K562 (cell line): ENCODE measurements around the gene PFKP. TPM values are rescaled to one million over a fixed set of nuclear protein-coding genes. Genes with fewer than 3 reads are reported as not detected.

Experiments used
- ATAC-seq: fragments of 200-7000 bp; cut with Tn5 transposase; 3 replicates; pipeline ENCODE4 v1.9.1; 2020; ENCODE audit warnings: moderate library complexity
- BruUV-seq: library from RNA; stranded (reverse); fragments of 400-500 nt; replicated peaks from 2 replicates; lab custom pipeline; 2021; lab: Mats Ljungman, UMichigan
- CTCF ChIA-PET: fragments of 300-600 bp; formaldehyde crosslinking; extraction: SDS; loops from one replicate; lab custom pipeline; 2021; ENCODE audit warnings: low intra/inter-chr PET ratio; lab: Yijun Ruan, JAX
- POLR2A ChIA-PET: fragments of 300-600, 350-650 bp; sonication (Branson Sonifier 250); formaldehyde crosslinking; extraction: SDS; loops from one replicate; lab custom pipeline; 2021; ENCODE audit warnings: antibody characterized with exemption, inconsistent platforms; lab: Yijun Ruan, JAX
- DNase-seq, 4 experiments: peaks; one replicate each; pipeline versions ENCODE4 v3.0.0 to v3.0.0-alpha.2; 2011 to 2018; ENCODE audit warnings: low spot score in 3 of 4, mixed read lengths in 3 of 4; ENCODE audit errors: extremely low read depth in 1 of 4
- FAIRE-seq: peaks from 2 replicates; lab custom pipeline; 2011; peaks lifted over from hg19 to GRCh38; lab: Jason Lieb, UNC
- H2AFZ ChIP-seq: 2 replicates; pipeline ENCODE4 v1.6.0; 2011; ENCODE audit warnings: low read depth, low read length, control low read depth, inconsistent platforms
- H3K27ac ChIP-seq: fragments of 200-600 bp; 3 replicates; pipeline ENCODE4 v1.8.0; 2011; ENCODE audit warnings: low read depth, mild to moderate bottlenecking, control low read depth, inconsistent platforms, low read length, moderate library complexity, mixed read lengths; ENCODE audit errors: extremely low read depth
- H3K27me3 ChIP-seq, 2 experiments: fragments of 300-600 bp in 1 of 2; 2 replicates in 1 of 2; 3 replicates in 1 of 2; pipeline versions ENCODE4 v1.6.0 to v1.8.0; 2011; ENCODE audit warnings: inconsistent platforms in 2 of 2, low read length in 2 of 2, mild to moderate bottlenecking in 1 of 2, mixed read lengths in 1 of 2, moderate library complexity in 1 of 2; ENCODE audit not compliant: control insufficient read depth in 2 of 2, insufficient read depth in 2 of 2
- H3K36me3 ChIP-seq: fragments of 300-600 bp; 3 replicates; pipeline ENCODE4 v1.8.0; 2011; ENCODE audit warnings: mild to moderate bottlenecking, low read length, inconsistent platforms; ENCODE audit not compliant: control insufficient read depth, insufficient read depth
- H3K4me1 ChIP-seq, 2 experiments: fragments of 200-600 bp in 1 of 2; replicated peaks in 1 of 2; 2 replicates in 1 of 2; 3 replicates in 1 of 2; pipeline versions ENCODE4 v1.5.1 to v1.8.0; 2011; ENCODE audit warnings: inconsistent platforms in 2 of 2, low read length in 2 of 2, mild to moderate bottlenecking in 1 of 2, mixed read lengths in 1 of 2, moderate library complexity in 1 of 2; ENCODE audit not compliant: control insufficient read depth in 2 of 2, insufficient read depth in 2 of 2
- H3K4me2 ChIP-seq: 2 replicates; pipeline ENCODE4 v1.6.1; 2011; ENCODE audit warnings: low read length, control low read depth, inconsistent platforms, mixed read lengths; ENCODE audit not compliant: insufficient read depth
- H3K4me3 ChIP-seq: fragments of 200-600 bp; sonication (generic), shearing (Covaris generic); 2 replicates; pipeline ENCODE4 v1.5.1; 2016; ENCODE audit warnings: control low read depth, inconsistent platforms
- H3K79me2 ChIP-seq: fragments of 200-600 bp; 3 replicates; pipeline ENCODE4 v1.8.0; 2011; ENCODE audit warnings: low read length, inconsistent platforms; ENCODE audit not compliant: control insufficient read depth, insufficient read depth
- H3K9ac ChIP-seq, 2 experiments: 2 replicates each; pipeline versions ENCODE4 v1.6.0 to v1.6.1; 2011; ENCODE audit warnings: low read depth in 2 of 2, low read length in 2 of 2, control low read depth in 1 of 2, inconsistent platforms in 1 of 2, mild to moderate bottlenecking in 1 of 2, mixed read lengths in 1 of 2; ENCODE audit not compliant: insufficient read depth in 1 of 2
- H3K9me1 ChIP-seq: one replicate; pipeline ENCODE4 v1.6.0; 2011; ENCODE audit warnings: inconsistent platforms, mild to moderate bottlenecking, low read length, moderate library complexity; ENCODE audit not compliant: control insufficient read depth, insufficient read depth
- H3K9me3 ChIP-seq: replicated peaks from 2 replicates; pipeline ENCODE4 v1.5.1; 2011; ENCODE audit warnings: low read depth, low read length, inconsistent platforms; ENCODE audit not compliant: control insufficient read depth, insufficient read depth
- H4K20me1 ChIP-seq: replicated peaks from 2 replicates; pipeline ENCODE4 v1.6.1; 2011; ENCODE audit warnings: low read length, inconsistent platforms, mixed read lengths; ENCODE audit not compliant: control insufficient read depth, insufficient read depth
- BMI1 ChIP-seq: fragments of 150-350 bp; IDR thresholded peaks from 2 replicates; pipeline ENCODE4 v1.6.1; 2014; ENCODE audit warnings: low read length
- CHD1 ChIP-seq: fragments of 200-600 bp; sonication (generic); IDR thresholded peaks from one replicate; pipeline ENCODE4 v1.6.1; 2012; ENCODE audit warnings: mild to moderate bottlenecking, moderate library complexity, low read length, inconsistent platforms
- CREM ChIP-seq: IDR thresholded peaks from 2 replicates; pipeline ENCODE4 v1.6.1; 2014; ENCODE audit warnings: antibody characterized with exemption, low read depth
- DNMT1 ChIP-seq: fragments of 450-650 bp; IDR thresholded peaks from 2 replicates; pipeline ENCODE4 v1.6.1; 2016; ENCODE audit warnings: antibody characterized with exemption, mild to moderate bottlenecking
- E4F1 ChIP-seq: fragments of 250-450 bp; sonication (Bioruptor Pico); IDR thresholded peaks from 2 replicates; pipeline ENCODE4 v1.5.0; 2021; ENCODE audit warnings: mild to moderate bottlenecking, borderline replicate concordance
- ETS1 ChIP-seq: conservative IDR thresholded peaks from 2 replicates; pipeline ENCODE4 v1.6.1; 2011; ENCODE audit warnings: low read depth, mild to moderate bottlenecking, low read length; ENCODE audit not compliant: control insufficient read depth
- NFE2L1 ChIP-seq: fragments of 450-650 bp; IDR thresholded peaks from 2 replicates; pipeline ENCODE4 v1.6.1; 2016; ENCODE audit warnings: missing genetic modification characterization, low read depth, mild to moderate bottlenecking, missing compliant biosample characterization, moderate library complexity, borderline replicate concordance
- NFYB ChIP-seq: IDR thresholded peaks from 2 replicates; pipeline ENCODE4 v1.6.1; 2011; ENCODE audit warnings: mild to moderate bottlenecking, moderate library complexity; ENCODE audit not compliant: insufficient read length; ENCODE audit errors: extremely low read depth
- POLR2G ChIP-seq: fragments of 200-400 bp; formaldehyde crosslinking; IDR thresholded peaks from 2 replicates; pipeline ENCODE4 v1.6.1; 2017; ENCODE audit warnings: low read depth, mild to moderate bottlenecking, antibody characterized with exemption, low read length, moderate library complexity
- SMAD3 ChIP-seq: fragments of 450-650 bp; formaldehyde crosslinking; conservative IDR thresholded peaks from 2 replicates; pipeline ENCODE4 v1.4.0; 2020; ENCODE audit warnings: mild to moderate bottlenecking
- THAP12 ChIP-seq: fragments of 250-450 bp; sonication (Bioruptor Pico); IDR thresholded peaks from 2 replicates; pipeline ENCODE4 v1.9.0; 2021; ENCODE audit warnings: mild to moderate bottlenecking, inconsistent platforms
- XRCC4 ChIP-seq: IDR thresholded peaks from one replicate; pipeline ENCODE4 v1.6.1; 2011; ENCODE audit not compliant: insufficient read depth, insufficient read length; ENCODE audit errors: extremely low read depth
- ZMIZ1 ChIP-seq, 2 experiments: fragments of 150-350 bp in 1 of 2; IDR thresholded peaks; 2 replicates each; pipeline ENCODE4 v1.6.1; 2012 to 2016; ENCODE audit warnings: low read depth in 2 of 2, low read length in 2 of 2, mild to moderate bottlenecking in 1 of 2, moderate library complexity in 1 of 2
- WGBS: fragments of 100-300 bp; shearing (Covaris generic); methylation state at CpG from one replicate; pipeline ENCODE4 v1.1.6; 2016; ENCODE audit warnings: low coverage, mixed read lengths; ENCODE audit not compliant: insufficient coverage; ENCODE audit errors: missing lambda C conversion rate; 5-methylcytosine and 5-hydroxymethylcytosine counted together
- in situ Hi-C: fragments of 300-500 bp; cut with MboI; formaldehyde crosslinking; loops from 4 replicates; pipeline ENCODE4 v1.15.0; 2018; ENCODE audit warnings: inconsistent platforms, mixed read lengths
- intact Hi-C: fragments of 100-400 bp; cut with micrococcal nuclease; formaldehyde crosslinking; loops from 2 replicates; pipeline ENCODE4 v1.14.2; 2022
- polyA plus RNA-seq, 8 experiments: library from polyadenylated mRNA; depleted of rRNA in 4 of 8; stranded (reverse) in 5 of 8; unstranded in 3 of 8; fragments of >200 nt; fragmentation: Nextera tagmentation in 2 of 8; fragmentation: Illumina TruSeq in 1 of 8; extraction: Ambion mirVana in 2 of 8; extraction: Trizol in 1 of 8; gene quantifications; 2 replicates each; pipeline versions ENCODE4 v1.2.1 to v1.2.3, GENCODE V29; 2011 to 2014; ENCODE audit warnings: inconsistent platforms in 1 of 8, missing spikeins in 1 of 8
- total RNA-seq, 7 experiments: library from RNA; depleted of rRNA in 6 of 7; stranded (reverse); fragments of >200 nt in 6 of 7; fragmentation: Illumina TruSeq in 2 of 7; extraction: Trizol in 2 of 7; gene quantifications; 2 replicates each; pipeline versions ENCODE4 v1.2.1 to v1.2.3, GENCODE V29; 2011 to 2021; ENCODE audit warnings: low replicate concordance in 1 of 7

PFKP gene
- total and polyA plus RNA-seq, 9 of the 15 experiments (the other 6 are each of a cell fraction or from before 2014, with no cell fraction given): 23.5 to 116 (median 62.1) TPM

- peaks cover 33% of the 10 kb centered on the region for H3K79me2 ChIP-seq
- H3K9ac ChIP-seq: no peak overlapping the region
- intact Hi-C loops (loop anchor here (5.0 kb wide), 1 partner anchor 107 kb away; the partner anchor contains the start of gene PITRM1), in situ Hi-C loops (no loop called here)
- peaks cover 0 to 16% of the 10 kb centered on the region in 2 experiments; a peak in 2 of 5 replicates for H3K27me3 ChIP-seq
- FAIRE-seq (no peak), ATAC-seq (no peak), DNase-seq (no peak)
- no TSS peak for BruUV-seq
- CTCF ChIA-PET: no interaction called here
- no peaks in the 10 kb centered on the region for H3K9me3 ChIP-seq
- no peak overlapping the region for H2AFZ ChIP-seq
- no peak overlapping the region for H3K4me3 ChIP-seq
- no peaks in the 10 kb centered on the region for H3K9me1 ChIP-seq
- H3K27ac ChIP-seq: no peak overlapping the region
- H3K4me2 ChIP-seq: no peak overlapping the region
- peaks cover 16 to 39% of the 10 kb centered on the region in 2 experiments for H3K4me1 ChIP-seq
- 46% methylated on average over 6 of the region's 8 CpGs for WGBS
- H3K36me3 ChIP-seq: peaks cover 19% of the 10 kb centered on the region
- 0 out of 2 replicates have a peak, but pooled peaks cover 3% of the 10 kb centered on the region for H4K20me1 ChIP-seq
- POLR2A ChIA-PET: interaction anchor here (1.0 kb wide), 1 partner anchor 116 kb away, joined by 4 read pairs; no protein-coding TSS in a partner anchor
- TF ChIP-seq SMAD3 (no peak), POLR2G (no peak), CHD1 (no peak), NFE2L1 (tag) (no peak), ZMIZ1 (IDR thresholded peaks at IDR 0.05; ENCODE audit: low read depth in 2 of 2, low read length in 2 of 2) (no peak), BMI1 (no peak), E4F1 (CRISPR knock-in tag) (no peak), DNMT1 (no peak), NFYB (no peak), THAP12 (CRISPR knock-in tag) (no peak), ETS1 (no peak), CREM (no peak), XRCC4 (no peak)
These were observed 1.7 kb upstream of the PFKP start for GRCh38 chr10:3065622-3066021.
